Fibroblast of lung (primary cell): ENCODE measurements around the gene CPNE4. TPM values are rescaled to one million over a fixed set of nuclear protein-coding genes. Genes with fewer than 3 reads are reported as not detected.

ENCODE experiments used
- DNase-seq, 2 donors: peaks; one replicate each; pipeline versions ENCODE4 v3.0.0 to v3.0.0-alpha.2; 2010; ENCODE audit warnings: low read depth in 2 of 2
- H2AFZ ChIP-seq: 2 replicates; pipeline ENCODE4 v1.5.1; 2012; ENCODE audit warnings: low read length, control low read depth, inconsistent platforms
- H3K27ac ChIP-seq: 2 replicates; pipeline ENCODE4 v1.5.1; 2011; ENCODE audit warnings: low read length, control low read depth; ENCODE audit not compliant: insufficient read depth
- H3K27me3 ChIP-seq: 2 replicates; pipeline ENCODE4 v1.5.1; 2011; ENCODE audit warnings: mild to moderate bottlenecking, low read length; ENCODE audit not compliant: control insufficient read depth, insufficient read depth
- H3K36me3 ChIP-seq: 2 replicates; pipeline ENCODE4 v1.5.1; 2011; ENCODE audit warnings: low read length; ENCODE audit not compliant: control insufficient read depth, insufficient read depth
- H3K4me1 ChIP-seq: 2 replicates; pipeline ENCODE4 v1.5.1; 2011; ENCODE audit warnings: low read length; ENCODE audit not compliant: control insufficient read depth, insufficient read depth; ENCODE audit errors: extremely low read depth
- H3K4me2 ChIP-seq: 2 replicates; pipeline ENCODE4 v1.5.1; 2011; ENCODE audit warnings: low read length, control low read depth; ENCODE audit not compliant: insufficient read depth; ENCODE audit errors: extremely low read depth
- H3K4me3 ChIP-seq, 4 experiments: fragments of 200-600 bp in 1 of 4; sonication (generic) in 1 of 4; replicated peaks in 1 of 4; 2 replicates each; pipeline ENCODE4 v1.5.1; 2011 to 2016; ENCODE audit warnings: low read length in 4 of 4, low read depth in 3 of 4, mild to moderate bottlenecking in 3 of 4, control low read depth in 2 of 4, inconsistent platforms in 1 of 4, mixed read lengths in 1 of 4; ENCODE audit not compliant: insufficient read depth in 1 of 4; ENCODE audit errors: control extremely low read depth in 1 of 4
- H3K79me2 ChIP-seq: 2 replicates; pipeline ENCODE4 v1.5.1; 2012; ENCODE audit warnings: mild to moderate bottlenecking, low read length, inconsistent platforms; ENCODE audit not compliant: control insufficient read depth, insufficient read depth
- H3K9ac ChIP-seq: 2 replicates; pipeline ENCODE4 v1.5.1; 2011; ENCODE audit warnings: mild to moderate bottlenecking, low read length, control low read depth; ENCODE audit not compliant: insufficient read depth
- H3K9me3 ChIP-seq: 2 replicates; pipeline ENCODE4 v1.5.1; 2012; ENCODE audit warnings: low read depth, low read length; ENCODE audit not compliant: control insufficient read depth, insufficient read depth
- H4K20me1 ChIP-seq: 2 replicates; pipeline ENCODE4 v1.5.1; 2011; ENCODE audit warnings: low read length; ENCODE audit not compliant: control insufficient read depth, insufficient read depth; ENCODE audit errors: extremely low read depth
- CTCF ChIP-seq, 2 donors: IDR thresholded peaks in 1 of 2; conservative IDR thresholded peaks in 1 of 2; 1 replicate in 1 of 2; 2 replicates in 1 of 2; pipeline ENCODE4 v1.5.1; 2011 to 2012; ENCODE audit warnings: low read length in 2 of 2, control low read depth in 1 of 2, inconsistent platforms in 1 of 2, low read depth in 1 of 2, mild to moderate bottlenecking in 1 of 2
- EZH2 ChIP-seq: IDR thresholded peaks from 2 replicates; pipeline ENCODE4 v1.5.1; 2012; ENCODE audit warnings: low read length, control low read depth, mild to moderate bottlenecking; ENCODE audit errors: missing control alignments
- polyA plus RNA-seq, 2 donors: library from polyadenylated mRNA; depleted of rRNA in 1 of 2; stranded (reverse) in 1 of 2; unstranded in 1 of 2; fragments of >200 nt; gene quantifications; 2 replicates each; pipeline ENCODE4 v1.2.1, GENCODE V29; 2011 to 2012; ENCODE audit warnings: missing spikeins in 1 of 2
- total RNA-seq: library from RNA; depleted of rRNA; stranded (reverse); fragments of >200 nt; gene quantifications from 2 replicates; pipeline ENCODE4 v1.2.1, GENCODE V29; 2014

CPNE4 gene
- total and polyA plus RNA-seq, 2 donors (not counting 1 experiment from before 2014, with no cell fraction given), result 0.17 TPM; not detected in 1

- H2AFZ ChIP-seq, result no peak overlapping the region
- no peak overlapping the region for H3K27ac ChIP-seq
- TF ChIP-seq EZH2 (no peak), CTCF (conservative IDR thresholded peaks at IDR 0.05 in 1 of 2, IDR thresholded peaks at IDR 0.05 in 1 of 2; ENCODE audit: low read depth in 1 of 2, low read length in 2 of 2) (no peak)
- no peaks in the 10 kb centered on the region for H3K27me3 ChIP-seq
- H3K4me1 ChIP-seq, result no peaks in the 10 kb centered on the region
- no peaks in the 10 kb centered on the region for H4K20me1 ChIP-seq
- no peak overlapping the region for H3K4me2 ChIP-seq
- no peak overlapping the region for H3K9ac ChIP-seq
- H3K9me3 ChIP-seq, result no peaks in the 10 kb centered on the region
- no peaks in the 10 kb centered on the region for H3K36me3 ChIP-seq
- H3K4me3 ChIP-seq, result no peak overlapping the region
- no peaks in the 10 kb centered on the region for H3K79me2 ChIP-seq
- no peak for DNase-seq
Measured at GRCh38 chr3:131797776-131798175, 237.0 kb downstream of the CPNE4 start.

- no peak overlapping the region for H3K9ac ChIP-seq
- no peak overlapping the region for H3K4me3 ChIP-seq
- no peak overlapping the region for H2AFZ ChIP-seq
- H3K27ac ChIP-seq, result no peak overlapping the region
- H4K20me1 ChIP-seq, result no peaks in the 10 kb centered on the region
- H3K9me3 ChIP-seq, result no peaks in the 10 kb centered on the region
- no peaks in the 10 kb centered on the region for H3K79me2 ChIP-seq
- H3K4me2 ChIP-seq, result no peak overlapping the region
- DNase-seq, result peak in 1 of 2 donors; percentile 6
- H3K4me1 ChIP-seq, result no peaks in the 10 kb centered on the region
- no peaks in the 10 kb centered on the region for H3K36me3 ChIP-seq
- TF ChIP-seq CTCF (conservative IDR thresholded peaks at IDR 0.05 in 1 of 2, IDR thresholded peaks at IDR 0.05 in 1 of 2; ENCODE audit: low read depth in 1 of 2, low read length in 2 of 2), result no peak
- TF ChIP-seq EZH2, result no peak
- no peaks in the 10 kb centered on the region for H3K27me3 ChIP-seq
Measured at GRCh38 chr3:131796558-131797198, 238.1 kb downstream of the CPNE4 start.

- TF ChIP-seq CTCF (conservative IDR thresholded peaks at IDR 0.05 in 1 of 2, IDR thresholded peaks at IDR 0.05 in 1 of 2; ENCODE audit: low read depth in 1 of 2, low read length in 2 of 2), result no peak
- no peak for TF ChIP-seq EZH2
- Histone ChIP-seq H3K4me1 (no peaks in the 10 kb centered on the region), H3K4me3 (no peak overlapping the region), H4K20me1 (no peaks in the 10 kb centered on the region), H3K9me3 (no peaks in the 10 kb centered on the region), H3K36me3 (no peaks in the 10 kb centered on the region), H2AFZ (no peak overlapping the region), H3K4me2 (no peak overlapping the region), H3K79me2 (no peaks in the 10 kb centered on the region), H3K27me3 (no peaks in the 10 kb centered on the region), H3K9ac (no peak overlapping the region), H3K27ac (no peak overlapping the region)
- DNase-seq, result no peak
Measured at GRCh38 chr3:131796111-131796510, 238.7 kb downstream of the CPNE4 start.
